A375 (cell line): Measurements from ENCODE around the gene RPE. TPM values are rescaled to one million over a fixed set of nuclear protein-coding genes. Genes with fewer than 3 reads are reported as not detected.

Experiments used
- total RNA-seq: library from RNA; depleted of rRNA; stranded (reverse); fragments of >200 nt; shearing (Covaris generic); gene quantifications from 2 replicates; pipeline ENCODE4 v1.2.3, GENCODE V29; 2014; rRNA removed

Gene RPE
- total RNA-seq = 37.8 and 39.9 TPM in 2 replicates

GRCh38 chr2:210002158-210003157 is at the start of gene RPE:
TSS of gene RPE (plus strand) at chr2:210002638. CDS start at chr2:210002662, 24 bp downstream.

Other genes with a start within 250 kb of the RPE start
- gene UNC80, start 230.8 kb upstream of the RPE start, total RNA-seq = 0.32 and 0.49 TPM in 2 replicates
- gene KANSL1L, start 168.8 kb downstream of the RPE start, total RNA-seq = 5.7 and 7.7 TPM in 2 replicates
- gene ACADL, start 222.8 kb downstream of the RPE start, total RNA-seq = 0.08 and 0.23 TPM in 2 replicates